CD4-positive, alpha-beta T cell (primary cell): Measurements from ENCODE around the gene TBX15. TPM values are rescaled to one million over a fixed set of nuclear protein-coding genes. Genes with fewer than 3 reads are reported as not detected.

ENCODE experiments used
- ATAC-seq: fragments of 200-7000 bp; cut with Tn5 transposase; one replicate; pipeline ENCODE4 v1.10.0; 2022; ENCODE audit warnings: mild to moderate bottlenecking; ENCODE audit not compliant: poor library complexity
- CTCF ChIA-PET: fragments of 350-600 bp; sonication (Branson Sonifier 250); formaldehyde crosslinking; loops from one replicate; lab custom pipeline; 2021; ENCODE audit warnings: antibody characterized with exemption, inconsistent platforms; lab: Charles Lee
- POLR2A ChIA-PET: fragments of 350-600 bp; sonication (Branson Sonifier 250); formaldehyde crosslinking; loops from one replicate; lab custom pipeline; 2021; ENCODE audit warnings: antibody characterized with exemption, inconsistent platforms; lab: Charles Lee
- DNase-seq, 14 experiments: peaks; one replicate each; pipeline ENCODE4 v3.0.0-alpha.2; 2013 to 2020; ENCODE audit warnings: mixed read lengths in 2 of 14
- H3K27ac ChIP-seq, 2 donors: one replicate each; pipeline versions ENCODE4 v1.5.1 to v1.7.0; 2013; ENCODE audit warnings: low read length in 2 of 2, low read depth in 1 of 2, mild to moderate bottlenecking in 1 of 2
- H3K27me3 ChIP-seq, 2 experiments: 1 replicate in 1 of 2; 2 replicates in 1 of 2; pipeline versions ENCODE4 v1.6.1 to v1.7.0; 2013; ENCODE audit warnings: low read length in 2 of 2, control low read depth in 1 of 2, mild to moderate bottlenecking in 1 of 2, moderate library complexity in 1 of 2; ENCODE audit not compliant: insufficient read depth in 2 of 2, control insufficient read depth in 1 of 2
- H3K36me3 ChIP-seq: one replicate; pipeline ENCODE4 v1.6.1; 2013; ENCODE audit warnings: low read length, control low read depth; ENCODE audit not compliant: insufficient read depth
- H3K4me1 ChIP-seq: one replicate; pipeline ENCODE4 v1.6.1; 2013; ENCODE audit warnings: low read length, control low read depth; ENCODE audit not compliant: insufficient read depth
- H3K4me3 ChIP-seq: one replicate; pipeline ENCODE4 v1.5.1; 2013; ENCODE audit warnings: mild to moderate bottlenecking, low read length, moderate library complexity
- H3K9me3 ChIP-seq, 2 experiments: 1 replicate in 1 of 2; 2 replicates in 1 of 2; pipeline versions ENCODE4 v1.6.1 to v1.7.0; 2013; ENCODE audit warnings: low read length in 2 of 2, mild to moderate bottlenecking in 2 of 2, control low read depth in 1 of 2, moderate library complexity in 1 of 2; ENCODE audit not compliant: control insufficient read depth in 1 of 2, insufficient read depth in 1 of 2
- H3K27ac Mint-ChIP-seq: one replicate; pipeline ENCODE4 v1.8.0; 2020; ENCODE audit warnings: mixed read lengths
- H3K27me3 Mint-ChIP-seq: one replicate; pipeline ENCODE4 v1.8.0; 2021; ENCODE audit warnings: mixed read lengths
- H3K36me3 Mint-ChIP-seq: one replicate; pipeline ENCODE4 v1.8.0; 2021; ENCODE audit warnings: low read depth, mixed read lengths
- H3K4me1 Mint-ChIP-seq: one replicate; pipeline ENCODE4 v1.8.0; 2021; ENCODE audit warnings: low read depth, mixed read lengths
- H3K4me3 Mint-ChIP-seq: one replicate; pipeline ENCODE4 v1.8.0; 2020; ENCODE audit warnings: mild to moderate bottlenecking, mixed read lengths
- H3K9me3 Mint-ChIP-seq: one replicate; pipeline ENCODE4 v1.8.0; 2020; ENCODE audit warnings: mixed read lengths
- intact Hi-C, 2 experiments: fragments of 100-400 bp; cut with DNase I in 1 of 2; cut with micrococcal nuclease in 1 of 2; formaldehyde crosslinking; loops; one replicate each; pipeline versions ENCODE4 v1.15.1 to v1.9.0; 2023 to 2025; cut with DNase I, micrococcal nuclease
- total RNA-seq, 174 experiments: library from RNA in 2 of 174; stranded (reverse) in 2 of 174; gene quantifications; one replicate each; pipeline ENCODE4 v1.2.3 and lab custom pipeline; 2021 to 2026
- TF ChIP-seq, protein P1 (sequence below): fragments of 200-600 bp; IDR thresholded peaks from one replicate; pipeline ENCODE4 v1.8.0; 2022; ENCODE audit warnings: antibody characterized with exemption, mild to moderate bottlenecking

TBX15 gene
- total RNA-seq, 2 experiments from 2014 or later = not detected

DNA sequence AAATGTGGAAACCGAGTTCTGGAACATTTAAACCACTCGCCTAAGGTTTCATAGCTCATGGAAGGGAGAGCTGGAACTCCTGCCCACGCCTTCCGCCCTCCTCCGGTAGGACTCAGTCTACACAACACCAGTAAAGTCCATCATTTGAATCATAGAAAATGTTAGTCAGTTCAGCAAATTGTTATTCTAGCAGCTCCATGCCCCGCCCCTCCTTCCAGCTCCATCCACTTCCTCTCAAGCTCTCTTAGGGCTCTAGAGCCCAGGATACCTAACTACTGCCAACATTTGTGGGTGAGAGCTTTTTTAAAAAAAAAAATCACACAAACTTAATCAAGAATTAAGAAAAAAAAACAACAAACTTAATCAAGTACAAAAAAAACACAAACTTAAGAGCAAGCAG, 121.8 kb downstream of the TBX15 start:
- no peak overlapping the region for H3K4me3 Mint-ChIP-seq
- H3K4me1 ChIP-seq = no peaks in the 10 kb centered on the region
- no peaks in the 10 kb centered on the region for H3K27me3 ChIP-seq
- peaks cover 8% of the 10 kb centered on the region for H3K9me3 Mint-ChIP-seq
- ATAC-seq (no peak), DNase-seq (no peak)
- H3K9me3 ChIP-seq = peaks cover 0 to 7% of the 10 kb centered on the region in 2 experiments
- no peak overlapping the region for H3K4me3 ChIP-seq
- no peaks in the 10 kb centered on the region for H3K36me3 ChIP-seq
- H3K4me1 Mint-ChIP-seq = no peaks in the 10 kb centered on the region
- no peak overlapping the region for H3K27ac Mint-ChIP-seq
- H3K27me3 Mint-ChIP-seq = no peaks in the 10 kb centered on the region
- TF ChIP-seq, protein P1, sequence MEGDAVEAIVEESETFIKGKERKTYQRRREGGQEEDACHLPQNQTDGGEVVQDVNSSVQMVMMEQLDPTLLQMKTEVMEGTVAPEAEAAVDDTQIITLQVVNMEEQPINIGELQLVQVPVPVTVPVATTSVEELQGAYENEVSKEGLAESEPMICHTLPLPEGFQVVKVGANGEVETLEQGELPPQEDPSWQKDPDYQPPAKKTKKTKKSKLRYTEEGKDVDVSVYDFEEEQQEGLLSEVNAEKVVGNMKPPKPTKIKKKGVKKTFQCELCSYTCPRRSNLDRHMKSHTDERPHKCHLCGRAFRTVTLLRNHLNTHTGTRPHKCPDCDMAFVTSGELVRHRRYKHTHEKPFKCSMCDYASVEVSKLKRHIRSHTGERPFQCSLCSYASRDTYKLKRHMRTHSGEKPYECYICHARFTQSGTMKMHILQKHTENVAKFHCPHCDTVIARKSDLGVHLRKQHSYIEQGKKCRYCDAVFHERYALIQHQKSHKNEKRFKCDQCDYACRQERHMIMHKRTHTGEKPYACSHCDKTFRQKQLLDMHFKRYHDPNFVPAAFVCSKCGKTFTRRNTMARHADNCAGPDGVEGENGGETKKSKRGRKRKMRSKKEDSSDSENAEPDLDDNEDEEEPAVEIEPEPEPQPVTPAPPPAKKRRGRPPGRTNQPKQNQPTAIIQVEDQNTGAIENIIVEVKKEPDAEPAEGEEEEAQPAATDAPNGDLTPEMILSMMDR = no peak
- CTCF ChIA-PET = no interaction called here
- no peak overlapping the region for H3K27ac ChIP-seq
- H3K36me3 Mint-ChIP-seq = no peaks in the 10 kb centered on the region
- POLR2A ChIA-PET = no interaction called here
- intact Hi-C loops = no loop called here

DNA sequence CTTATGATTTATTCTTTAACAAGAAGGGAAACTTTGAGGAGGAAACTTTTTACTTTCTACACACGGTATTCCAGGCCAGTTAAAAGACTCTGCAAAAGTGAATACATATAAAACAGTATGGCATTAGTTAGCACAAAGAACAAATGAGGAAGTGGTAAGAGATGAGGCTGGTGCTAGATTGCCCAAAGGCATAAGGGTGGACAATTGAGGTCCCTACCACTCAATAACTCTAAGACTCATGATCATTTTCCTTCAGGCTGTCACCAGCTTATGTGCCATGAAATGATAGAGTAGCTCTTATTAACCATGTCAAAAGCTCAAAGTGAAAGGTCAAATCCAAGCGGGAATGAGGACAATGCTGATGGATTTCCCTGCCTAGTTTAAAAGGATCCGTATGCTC, 124.5 kb downstream of the TBX15 start:
- ChIA-PET CTCF (no interaction called here), POLR2A (no interaction called here)

DNA sequence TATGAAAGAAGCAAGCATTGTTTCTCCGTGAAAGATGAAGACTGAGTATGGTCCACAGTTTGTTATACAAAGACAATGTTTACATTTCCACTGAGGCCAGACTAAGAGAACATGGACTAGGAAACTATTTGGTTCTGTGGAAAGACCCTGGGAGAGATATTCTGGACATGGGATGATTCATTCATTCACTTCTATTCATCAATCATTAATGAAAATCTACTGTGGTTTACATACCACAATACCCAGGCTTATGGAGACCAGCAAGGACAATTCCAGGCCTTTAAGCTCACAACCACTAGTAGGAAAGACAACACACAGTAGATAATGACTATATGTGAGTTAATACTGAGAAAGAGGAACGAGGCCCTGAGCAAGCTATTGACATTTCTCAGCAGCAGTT, 125.4 kb downstream of the TBX15 start:
- H3K27me3 ChIP-seq = no peaks in the 10 kb centered on the region
- Mint-ChIP-seq H3K4me1 (no peaks in the 10 kb centered on the region), H3K4me3 (no peak overlapping the region), H3K27me3 (no peaks in the 10 kb centered on the region), H3K9me3 (peaks cover 6% of the 10 kb centered on the region), H3K36me3 (no peaks in the 10 kb centered on the region), H3K27ac (no peak overlapping the region)
- peaks cover 0 to 7% of the 10 kb centered on the region in 2 experiments for H3K9me3 ChIP-seq
- H3K36me3 ChIP-seq = no peaks in the 10 kb centered on the region
- H3K27ac ChIP-seq = no peak overlapping the region
- TF ChIP-seq, protein P1 = no peak
- ChIA-PET POLR2A (no interaction called here), CTCF (no interaction called here)
- H3K4me3 ChIP-seq = no peak overlapping the region
- DNase-seq (no peak), ATAC-seq (no peak)
- intact Hi-C loops = no loop called here
- no peaks in the 10 kb centered on the region for H3K4me1 ChIP-seq

More for the DNA sequence above, 124.5 kb downstream of the TBX15 start:
- Mint-ChIP-seq H3K27ac (no peak overlapping the region), H3K9me3 (peaks cover 8% of the 10 kb centered on the region), H3K4me1 (no peaks in the 10 kb centered on the region), H3K36me3 (no peaks in the 10 kb centered on the region), H3K27me3 (no peaks in the 10 kb centered on the region), H3K4me3 (no peak overlapping the region)
- Histone ChIP-seq H3K4me3 (no peak overlapping the region), H3K27ac (no peak overlapping the region), H3K9me3 (peaks cover 0 to 7% of the 10 kb centered on the region in 2 experiments), H3K36me3 (no peaks in the 10 kb centered on the region), H3K4me1 (no peaks in the 10 kb centered on the region), H3K27me3 (no peaks in the 10 kb centered on the region)
- TF ChIP-seq, protein P1 = no peak
- no peak for DNase-seq
- ATAC-seq = no peak
- intact Hi-C loops = no loop called here
